Prostate gland (tissue), 2 donors: ENCODE data around the gene ANKRD6. TPM values are rescaled to one million over a fixed set of nuclear protein-coding genes. Genes with fewer than 3 reads are reported as not detected.

Source experiments
- DNase-seq: peaks from one replicate; pipeline ENCODE4 v3.0.0-alpha.2; 2019; ENCODE audit warnings: low spot score
- H3K27ac ChIP-seq, 2 donors: fragments of 200-600 bp; sonication (generic); 2 replicates each; pipeline ENCODE4 v1.5.1; 2017 to 2019
- H3K27me3 ChIP-seq: fragments of 200-600 bp; sonication (generic); replicated peaks from 2 replicates; pipeline ENCODE4 v1.5.1; 2019; ENCODE audit not compliant: insufficient read depth
- H3K36me3 ChIP-seq, 2 donors: fragments of 200-600 bp; sonication (generic); 1 replicate in 1 of 2; 2 replicates in 1 of 2; pipeline versions ENCODE4 v1.5.1 to v1.8.1; 2017 to 2019
- H3K4me1 ChIP-seq: fragments of 200-600 bp; sonication (generic); replicated peaks from 2 replicates; pipeline ENCODE4 v1.5.1; 2019
- H3K4me3 ChIP-seq, 2 donors: fragments of 200-600 bp; sonication (generic); 2 replicates each; pipeline ENCODE4 v1.5.1; 2017 to 2019
- H3K9me3 ChIP-seq: fragments of 200-600 bp; sonication (generic); 2 replicates; pipeline ENCODE4 v1.5.1; 2017
- CTCF ChIP-seq, 4 experiments: fragments of 200-600 bp in 2 of 4; fragments of 450-650 bp in 2 of 4; sonication (generic) in 2 of 4; IDR thresholded peaks; 1 replicate in 3 of 4; 2 replicates in 1 of 4; pipeline ENCODE4 v1.5.1; 2016 to 2019; ENCODE audit warnings: antibody characterized with exemption in 4 of 4, mild to moderate bottlenecking in 2 of 4, moderate library complexity in 2 of 4
- POLR2A ChIP-seq: fragments of 450-650 bp; IDR thresholded peaks from one replicate; pipeline ENCODE4 v1.6.1; 2016; ENCODE audit warnings: antibody characterized with exemption, mild to moderate bottlenecking
- POLR2AphosphoS5 ChIP-seq: sonication (generic); formaldehyde crosslinking; IDR thresholded peaks from one replicate; pipeline ENCODE4 v1.6.1; 2017; ENCODE audit warnings: antibody characterized with exemption
- WGBS: methylation state at CpG from one replicate; pipeline ENCODE4 v1.1.5; 2018; 5-methylcytosine and 5-hydroxymethylcytosine counted together
- intact Hi-C: fragments of 100-400 bp; cut with DNase I; formaldehyde crosslinking; loops from one replicate; pipeline ENCODE4 v1.14.2; 2022
- total RNA-seq, 2 donors: library from RNA; depleted of rRNA; stranded (reverse); fragments of >200 nt; gene quantifications; one replicate each; pipeline ENCODE4 v1.1.0, GENCODE V29; 2016

The ANKRD6 gene
- total RNA-seq, 2 donors from 2014 or later, result 11.9 to 30.9 TPM

GRCh38 chr6:89434954-89435353 is 2.0 kb downstream of the ANKRD6 start:
- no peak for DNase-seq
- WGBS, result 71% methylated on average over 4 of the region's 4 CpGs
- Histone ChIP-seq H3K4me3 (no peak overlapping the region), H3K36me3 (no peaks in the 10 kb centered on the region), H3K27me3 (no peaks in the 10 kb centered on the region), H3K27ac (no peak overlapping the region), H3K4me1 (no peaks in the 10 kb centered on the region), H3K9me3 (no peaks in the 10 kb centered on the region)
- TF ChIP-seq CTCF (IDR thresholded peaks at IDR 0.05) (no peak), POLR2AphosphoS5 (no peak), POLR2A (no peak)
- intact Hi-C loops, result no loop called here

GRCh38 chr6:89436226-89436625 is 3.3 kb downstream of the ANKRD6 start:
- Histone ChIP-seq H3K4me1 (no peaks in the 10 kb centered on the region), H3K4me3 (no peak overlapping the region), H3K27me3 (no peaks in the 10 kb centered on the region), H3K9me3 (no peaks in the 10 kb centered on the region), H3K27ac (no peak overlapping the region), H3K36me3 (no peaks in the 10 kb centered on the region)
- peak; percentile 13 for DNase-seq
- intact Hi-C loops, result no loop called here
- 28% methylated on average over 2 of the region's 2 CpGs for WGBS
- TF ChIP-seq POLR2AphosphoS5 (peak; percentile 57), POLR2A (no peak), CTCF (IDR thresholded peaks at IDR 0.05) (no peak)

GRCh38 chr6:89438248-89438647 is 5.3 kb downstream of the ANKRD6 start:
- Histone ChIP-seq H3K27me3 (no peaks in the 10 kb centered on the region), H3K27ac (no peak overlapping the region), H3K9me3 (no peaks in the 10 kb centered on the region), H3K4me3 (no peak overlapping the region), H3K4me1 (no peaks in the 10 kb centered on the region), H3K36me3 (no peaks in the 10 kb centered on the region)
- intact Hi-C loops, result no loop called here
- WGBS, result 86% methylated on average over 1 of the region's 1 CpG
- TF ChIP-seq POLR2A (no peak), POLR2AphosphoS5 (no peak), CTCF (IDR thresholded peaks at IDR 0.05) (no peak)
- DNase-seq, result no peak

GRCh38 chr6:89439014-89439413 is 6.1 kb downstream of the ANKRD6 start:
- no peak for DNase-seq
- Histone ChIP-seq H3K36me3 (no peaks in the 10 kb centered on the region), H3K4me1 (no peaks in the 10 kb centered on the region), H3K27me3 (no peaks in the 10 kb centered on the region), H3K27ac (no peak overlapping the region), H3K4me3 (no peak overlapping the region), H3K9me3 (no peaks in the 10 kb centered on the region)
- 49% methylated on average over 2 of the region's 2 CpGs for WGBS
- no peak for TF ChIP-seq POLR2AphosphoS5
- TF ChIP-seq CTCF (IDR thresholded peaks at IDR 0.05), result no peak
- TF ChIP-seq POLR2A, result no peak
- intact Hi-C loops, result no loop called here

GRCh38 chr6:89440200-89440599 is 7.2 kb downstream of the ANKRD6 start:
- WGBS, result 93% methylated on average over 3 of the region's 3 CpGs
- no peaks in the 10 kb centered on the region for H3K4me1 ChIP-seq
- intact Hi-C loops, result no loop called here
- DNase-seq, result no peak
- H3K27me3 ChIP-seq, result no peaks in the 10 kb centered on the region
- no peaks in the 10 kb centered on the region for H3K9me3 ChIP-seq
- no peak overlapping the region for H3K4me3 ChIP-seq
- TF ChIP-seq POLR2AphosphoS5 (no peak), CTCF (IDR thresholded peaks at IDR 0.05) (no peak), POLR2A (no peak)
- H3K36me3 ChIP-seq, result no peaks in the 10 kb centered on the region
- H3K27ac ChIP-seq, result no peak overlapping the region
